HG03521 (cell line): ENCODE results near the gene CCDC7.
A peak's percentile ranks its signal among the peaks of the same experiment; 100 is the strongest.
"Not testable (repeated sequence)": the region's sequence is repeated elsewhere in the genome, so short reads cannot be mapped to it uniquely, and the experiment has no call there.

ENCODE experiments used
- ATAC-seq: cut with Tn5 transposase; IDR thresholded peaks from one replicate; pipeline ENCODE4 v1.9.1; 2021; ENCODE audit warnings: mild to moderate bottlenecking, moderate library complexity; ENCODE audit not compliant: unreplicated experiment

The CCDC7 gene

DNA sequence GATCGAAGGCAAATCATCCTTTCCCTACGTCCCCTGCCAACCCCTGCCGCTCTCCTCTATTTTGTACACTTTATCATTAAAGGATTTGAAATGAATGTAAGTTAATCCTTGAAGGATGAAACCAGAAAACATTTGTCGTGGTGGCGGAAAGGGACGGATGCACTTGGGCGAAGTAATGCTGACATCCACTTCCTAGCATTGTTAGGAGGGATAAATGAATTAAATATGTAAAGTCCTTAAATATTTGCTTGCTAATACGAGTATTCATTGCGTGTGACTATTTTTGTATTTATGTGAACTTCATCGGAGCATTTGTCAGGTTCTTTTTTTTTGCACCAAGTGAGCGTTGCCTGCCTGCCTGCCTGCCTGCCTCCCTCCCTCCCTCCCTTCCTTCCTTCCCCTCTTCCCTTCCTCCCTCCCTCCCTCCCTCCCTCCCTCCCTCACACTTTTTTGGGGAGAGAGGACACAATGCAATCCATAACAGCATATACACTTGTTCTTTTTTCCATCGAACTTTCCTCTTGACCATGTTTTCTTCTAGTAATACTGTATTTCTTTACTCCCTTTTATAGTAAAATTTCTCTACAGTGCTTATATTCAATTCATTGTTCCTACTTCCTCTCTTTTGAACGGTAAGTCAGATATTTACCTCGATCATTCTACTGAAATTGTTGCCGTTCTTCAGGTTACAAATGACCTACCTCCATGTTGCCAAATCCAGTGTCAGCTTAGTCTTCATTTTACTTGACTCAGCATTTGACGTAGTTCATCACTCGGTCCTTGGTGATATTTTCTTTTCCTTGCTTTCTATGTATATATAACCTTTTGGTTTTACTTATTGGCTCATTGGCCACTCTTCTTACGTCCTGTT lies 831 bp downstream of the CCDC7 start:
- ATAC-seq: no peak

DNA sequence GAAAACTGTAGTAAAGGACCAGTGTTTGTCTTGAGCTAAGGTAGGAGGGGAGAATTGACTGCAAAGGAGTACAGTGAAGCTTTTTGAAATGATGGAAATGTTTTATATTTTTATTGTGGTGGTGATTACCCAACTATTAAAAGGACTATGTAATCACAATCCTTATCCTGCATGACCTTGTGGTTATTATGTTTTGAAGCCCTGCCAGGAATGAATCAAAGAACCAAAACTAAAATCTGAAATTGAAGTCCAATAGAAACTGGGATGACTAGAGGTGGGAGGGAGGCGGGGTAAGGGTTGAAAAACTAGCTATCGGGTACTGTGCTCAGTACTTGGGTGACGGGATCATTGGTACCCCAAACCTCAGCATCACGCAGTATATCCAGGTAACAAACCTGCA lies 8.2 kb downstream of the CCDC7 start:
- no peak for ATAC-seq

DNA sequence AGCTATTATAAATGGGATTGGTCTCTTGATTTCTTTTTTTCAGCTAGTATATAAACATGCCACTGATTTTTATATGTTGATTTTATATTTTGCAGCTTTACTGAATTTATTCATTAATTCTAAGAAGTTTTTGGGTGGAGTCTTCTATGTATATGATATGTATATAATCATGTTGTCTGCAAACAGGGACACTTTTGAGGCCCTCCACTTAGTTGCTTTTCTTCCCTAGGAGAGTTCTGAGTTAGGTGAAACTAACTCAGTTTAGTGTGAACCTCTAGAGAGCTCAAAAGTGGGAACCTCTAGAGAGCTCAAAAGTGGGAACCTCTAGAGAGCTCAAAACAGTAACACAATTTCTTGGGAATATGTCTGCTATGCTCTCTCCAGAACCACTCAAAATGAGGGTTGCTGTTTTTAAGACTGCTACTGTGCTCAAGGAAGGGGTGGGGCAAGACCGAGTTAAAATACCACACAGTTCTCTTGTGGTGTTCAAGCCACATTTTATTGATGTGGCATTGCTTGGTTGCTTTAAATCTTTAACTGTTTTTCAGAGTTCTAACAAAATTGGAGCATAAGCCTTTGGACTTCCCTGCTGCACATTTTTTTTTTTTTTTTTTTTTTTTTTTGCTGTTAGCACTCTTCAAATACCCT lies 13.2 kb downstream of the CCDC7 start:
- no peak for ATAC-seq

DNA sequence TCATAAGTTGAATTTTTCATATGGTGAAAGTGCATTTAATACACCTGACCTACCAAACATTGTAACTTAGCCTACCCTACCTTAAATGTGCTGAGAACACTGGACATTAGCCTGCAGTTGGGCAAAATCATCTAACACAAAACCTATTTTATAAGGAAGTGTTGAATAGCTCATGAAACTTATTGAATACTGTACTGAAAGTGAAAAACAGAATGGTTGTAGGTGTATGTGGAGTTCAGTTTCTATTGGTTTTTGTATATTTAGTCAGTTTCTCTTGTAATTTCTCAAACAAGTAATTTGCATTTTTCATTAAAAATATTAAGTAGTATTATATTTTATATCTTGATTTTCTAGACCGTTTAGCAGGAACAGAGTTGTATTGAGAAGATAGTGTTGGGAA lies 15.3 kb downstream of the CCDC7 start:
- no peak for ATAC-seq

DNA sequence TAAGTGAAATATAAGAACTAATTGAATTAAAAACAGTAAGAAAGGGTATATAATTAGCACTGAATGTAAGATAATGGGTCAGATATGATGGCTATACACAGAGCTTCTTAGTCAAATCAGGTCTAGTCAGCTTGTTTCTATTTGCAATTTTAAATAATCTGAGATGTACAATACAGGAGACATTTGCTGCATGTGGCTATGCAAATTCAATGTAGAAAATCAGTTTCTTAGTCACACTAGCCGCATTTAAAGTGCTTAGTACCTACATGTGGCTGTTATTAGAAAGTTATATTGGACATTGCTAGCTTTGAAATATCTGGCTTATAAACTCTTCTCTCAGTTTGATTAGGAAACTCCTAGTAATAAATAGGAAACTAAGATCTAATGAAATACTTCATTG lies 25.3 kb downstream of the CCDC7 start:
- peak; percentile 35 for ATAC-seq

DNA sequence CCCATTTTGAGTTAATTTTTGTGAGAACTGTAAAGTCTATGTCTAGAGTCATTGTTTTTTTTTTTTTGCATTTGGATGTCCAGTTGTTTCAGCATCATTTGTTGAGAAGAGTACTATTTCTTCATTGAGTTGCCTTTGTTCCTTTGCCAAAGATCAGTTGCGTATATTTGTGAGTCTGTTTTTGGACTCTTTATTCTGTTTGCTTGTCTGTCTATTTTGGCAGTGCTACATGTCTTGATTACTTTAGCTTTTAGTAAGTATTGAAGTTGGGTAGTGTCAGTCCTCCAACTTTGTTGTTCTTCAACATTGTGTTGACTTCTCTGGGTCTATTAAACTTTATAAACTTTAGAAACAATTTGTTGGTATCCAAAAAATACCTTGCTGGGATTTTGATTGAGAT lies 31.6 kb downstream of the CCDC7 start:
- no peak for ATAC-seq

DNA sequence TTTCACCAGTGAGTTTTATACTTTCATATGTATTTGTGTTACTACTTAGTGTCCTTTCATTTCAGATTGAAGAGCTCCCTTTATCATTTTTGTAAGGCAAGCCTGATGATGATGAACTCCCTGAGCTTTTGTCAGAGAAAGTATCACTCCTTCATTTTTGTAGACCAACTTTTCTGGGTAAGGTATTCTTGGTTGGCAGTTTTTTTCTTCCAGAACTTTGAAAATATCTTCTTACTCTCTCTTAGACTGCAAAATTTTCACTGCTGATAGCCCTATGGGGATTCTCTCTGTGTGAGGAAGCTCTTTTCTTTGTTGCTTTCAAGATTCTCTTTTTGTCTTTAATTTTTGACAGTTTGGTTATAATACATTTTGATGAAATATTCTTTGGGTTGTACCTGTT lies 35.7 kb downstream of the CCDC7 start:
- ATAC-seq: no peak

DNA sequence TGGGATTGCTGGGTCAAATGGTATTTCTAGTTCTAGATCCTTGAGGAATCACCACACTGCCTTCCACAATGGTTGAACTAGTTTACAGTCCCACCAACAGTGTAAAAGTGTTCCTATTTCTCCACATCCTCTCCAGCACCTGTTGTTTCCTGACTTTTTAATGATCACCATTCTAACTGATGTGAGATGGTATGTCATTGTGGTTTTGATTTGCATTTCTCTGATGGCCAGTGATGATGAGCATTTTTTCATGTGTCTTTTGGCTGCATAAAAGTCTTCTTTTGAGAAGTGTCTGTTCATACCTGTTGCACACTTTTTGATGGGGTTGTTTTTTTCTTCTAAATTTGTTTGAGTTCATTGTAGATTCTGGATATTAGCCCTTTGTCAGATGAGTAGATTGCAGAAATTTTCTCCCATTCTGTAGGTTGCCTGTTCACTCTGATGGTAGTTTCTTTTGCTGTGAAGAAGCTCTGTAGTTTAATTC lies 37.1 kb downstream of the CCDC7 start:
- ATAC-seq: not testable (repeated sequence)

DNA sequence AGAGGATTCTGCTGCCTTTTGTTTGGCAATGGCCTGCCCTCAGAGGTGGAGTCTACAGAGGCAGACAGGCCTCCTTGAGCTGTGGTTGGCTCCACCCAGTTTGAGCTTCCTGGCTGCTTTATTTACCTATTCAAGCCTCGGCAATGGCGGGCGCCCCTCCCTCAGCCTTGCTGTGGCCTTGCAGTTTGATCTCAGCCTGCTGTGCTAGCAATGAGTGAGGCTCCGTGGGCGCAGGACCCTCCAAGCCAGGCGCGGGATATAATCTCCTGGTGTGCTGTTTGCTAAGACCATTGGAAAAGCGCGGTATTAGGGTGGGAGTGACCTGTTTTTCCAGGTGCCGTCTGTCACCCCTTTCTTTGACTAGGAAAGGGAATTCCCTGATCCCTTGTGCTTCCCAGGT lies 42.1 kb downstream of the CCDC7 start:
- not testable (repeated sequence) for ATAC-seq

DNA sequence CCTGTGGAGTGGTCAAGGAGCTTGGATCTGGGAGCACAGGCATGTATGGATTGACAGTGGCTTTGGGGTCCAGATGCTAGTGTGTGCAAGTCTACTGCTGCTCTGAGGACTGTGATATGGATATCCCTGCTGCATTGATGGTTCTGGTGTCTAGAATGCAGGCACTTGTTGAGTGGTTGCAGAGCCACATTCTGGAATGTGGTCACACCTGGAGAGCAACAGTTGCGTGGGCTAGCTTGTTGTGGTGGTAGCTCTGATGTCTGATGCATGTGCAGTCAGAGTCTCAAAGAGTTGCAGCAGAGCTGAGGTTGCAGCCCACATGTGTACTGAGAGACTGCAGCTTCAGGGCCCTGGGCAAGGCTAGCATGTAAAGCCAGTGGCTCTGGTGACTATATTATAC lies 43.2 kb downstream of the CCDC7 start:
- ATAC-seq: no peak

DNA sequence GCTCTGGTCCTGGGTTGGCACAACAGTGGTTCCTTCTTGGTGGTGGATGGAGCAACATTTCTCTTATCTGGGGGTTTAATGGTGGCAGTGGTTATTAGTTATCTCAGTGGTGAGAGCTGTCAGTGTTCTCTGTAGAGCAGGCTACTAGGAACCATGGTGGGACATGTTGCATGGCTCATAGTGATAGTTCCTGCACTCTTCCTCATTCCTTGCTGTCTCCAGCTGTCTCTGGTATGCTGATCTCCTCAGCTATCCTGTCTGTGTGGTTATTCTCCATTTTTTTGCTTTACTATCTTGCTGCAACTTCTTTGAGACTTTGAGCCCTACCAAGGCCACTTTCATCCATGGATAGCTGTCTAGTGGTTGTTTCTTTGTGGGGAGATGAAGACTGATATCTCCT lies 44.0 kb downstream of the CCDC7 start:
- no peak for ATAC-seq

DNA sequence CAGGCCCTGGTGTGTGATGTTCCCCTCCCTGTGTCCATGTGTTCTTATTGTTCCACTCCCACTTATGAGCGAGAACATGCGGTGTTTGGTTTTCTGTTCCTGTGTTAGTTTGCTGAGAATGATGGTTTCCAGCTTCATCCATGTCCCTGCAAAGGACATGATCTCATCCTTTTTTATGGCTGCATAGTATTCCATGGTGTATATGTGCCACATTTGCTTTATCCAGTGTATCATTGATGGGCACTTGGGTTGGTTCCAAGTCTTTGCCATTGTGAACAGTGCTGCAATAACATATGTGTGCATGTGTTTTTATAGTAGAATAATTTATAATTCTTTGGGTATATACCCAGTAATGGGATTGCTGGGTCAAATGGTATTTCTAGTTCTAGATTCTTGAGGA lies 48.6 kb downstream of the CCDC7 start:
- ATAC-seq: not testable (repeated sequence)

DNA sequence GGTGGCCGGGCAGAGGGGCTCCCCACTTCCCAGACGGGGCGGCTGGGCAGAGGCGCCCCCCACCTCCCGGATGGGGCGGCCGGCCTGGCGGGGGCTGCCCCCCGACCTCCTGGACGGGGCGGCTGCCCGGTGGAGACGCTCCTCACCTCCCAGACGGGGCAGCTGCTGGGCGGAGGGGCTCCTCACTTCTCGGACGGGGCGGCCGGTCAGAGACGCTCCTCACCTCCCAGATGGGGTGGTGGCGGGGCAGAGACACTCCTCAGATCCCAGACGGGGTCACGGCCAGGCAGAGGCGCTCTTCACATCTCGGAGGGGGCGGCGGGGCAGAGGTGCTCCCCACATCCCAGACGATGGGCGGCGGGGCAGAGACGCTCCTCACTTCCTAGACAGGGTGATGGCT lies 54.2 kb downstream of the CCDC7 start:
- not testable (repeated sequence) for ATAC-seq

DNA sequence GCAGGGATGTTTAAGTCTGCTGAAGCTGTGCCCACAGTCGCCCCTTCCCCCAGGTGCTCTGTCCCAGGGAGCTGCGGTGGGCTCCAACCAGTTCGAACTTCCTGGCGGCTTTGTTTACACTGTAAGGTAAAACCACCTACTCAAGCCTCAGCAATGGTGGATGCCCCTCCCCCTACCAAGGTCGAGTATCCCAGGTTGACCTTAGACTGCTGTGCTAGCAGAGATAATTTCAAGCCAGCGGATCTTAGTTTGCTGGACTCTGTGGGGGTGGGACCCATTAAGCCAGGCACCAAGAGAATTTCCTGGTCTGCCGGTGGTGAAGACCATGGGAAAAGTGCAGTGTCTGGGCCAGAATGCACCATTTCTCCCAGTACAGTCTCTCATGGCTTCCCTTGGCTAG lies 56.0 kb downstream of the CCDC7 start:
- ATAC-seq: no peak

DNA sequence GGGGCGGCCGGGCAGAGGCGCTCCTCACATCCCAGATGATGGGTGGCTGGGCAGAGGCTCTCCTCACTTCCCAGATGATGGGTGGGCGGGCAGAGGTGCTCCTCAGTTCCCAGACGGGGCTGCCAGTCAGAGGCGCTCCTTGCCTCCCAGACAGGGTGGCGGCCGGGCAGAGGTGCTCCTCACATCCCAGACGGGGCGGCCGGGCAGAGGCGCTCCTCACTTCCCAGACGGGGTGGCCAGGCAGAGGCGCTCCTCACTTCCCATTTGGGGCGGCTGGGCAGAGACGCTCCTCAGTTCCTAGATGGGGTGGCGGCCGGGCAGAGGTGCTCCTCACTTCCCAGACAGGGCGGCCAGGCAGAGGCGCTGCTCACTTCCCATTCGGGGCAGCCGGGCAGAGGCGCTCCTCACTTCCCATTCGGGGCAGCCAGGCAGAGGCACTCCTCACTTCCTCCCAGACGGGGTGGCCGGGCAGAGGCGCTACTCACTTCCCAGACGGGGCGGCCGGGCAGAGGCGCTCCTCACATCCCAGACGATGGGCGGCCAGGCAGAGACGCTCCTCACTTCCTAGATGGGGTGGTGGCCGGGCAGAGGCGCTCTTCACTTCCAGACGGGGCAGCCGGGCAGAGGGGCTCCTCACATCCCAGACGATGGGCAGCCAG lies 60.0 kb downstream of the CCDC7 start:
- not testable (repeated sequence) for ATAC-seq

DNA sequence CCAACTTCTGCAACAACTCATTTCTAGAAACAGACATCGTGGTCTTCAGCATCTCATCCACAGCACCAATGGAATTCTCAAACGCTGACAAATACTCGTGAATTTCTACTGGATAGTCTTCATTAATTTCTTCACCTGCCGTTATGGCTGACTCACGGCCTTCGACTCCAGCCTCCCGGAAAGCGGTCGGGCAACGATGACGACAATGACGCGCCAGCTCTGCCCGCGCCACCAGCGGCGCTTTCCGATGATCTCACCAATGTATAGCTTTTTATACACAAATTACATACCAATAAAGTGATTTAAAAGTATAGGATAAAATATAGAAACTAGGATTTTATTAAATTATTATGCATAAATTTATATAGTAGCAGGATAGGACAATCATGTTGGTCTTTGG lies 65.7 kb downstream of the CCDC7 start:
- no peak for ATAC-seq

DNA sequence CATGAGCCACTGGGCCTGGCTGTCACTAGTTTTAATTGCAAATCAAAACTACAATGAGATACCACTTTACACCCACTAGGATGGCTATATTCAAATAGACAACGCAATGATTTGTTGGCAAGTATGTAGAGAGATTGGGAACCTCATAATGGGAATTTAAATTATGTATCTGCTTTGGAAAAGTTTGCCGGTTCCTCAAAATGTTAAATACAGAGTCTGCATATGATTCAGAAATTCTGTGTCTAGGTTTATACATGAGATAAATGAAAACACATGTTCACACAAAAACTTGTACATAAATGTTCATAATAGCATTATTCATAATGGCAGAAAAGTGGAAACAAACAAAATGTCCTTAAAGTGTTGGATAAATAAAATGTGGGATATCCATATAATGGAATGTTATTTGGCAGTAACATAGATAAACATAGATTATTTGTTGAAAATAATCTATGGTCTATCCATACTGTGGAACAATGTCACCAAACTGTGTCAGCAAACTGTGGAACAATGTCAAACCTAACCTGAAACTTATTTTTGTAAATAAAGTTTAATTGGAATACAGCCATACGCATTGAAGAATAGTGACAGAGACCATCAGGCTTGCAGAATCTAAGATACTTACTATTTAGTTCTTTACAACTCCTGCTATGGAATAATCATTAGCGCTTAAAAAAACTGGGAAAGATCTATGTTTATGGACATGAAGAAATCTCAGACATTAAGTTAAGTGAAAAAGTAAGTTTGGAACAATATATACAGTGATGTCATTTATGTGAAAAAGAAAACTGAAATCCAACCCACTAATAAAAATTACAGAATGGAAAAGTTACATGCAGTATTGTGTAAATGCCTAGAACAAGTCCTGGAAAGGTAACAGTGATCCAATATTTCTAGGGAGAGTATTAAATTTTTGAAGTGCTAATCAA lies 70.9 kb downstream of the CCDC7 start:
- no peak for ATAC-seq

DNA sequence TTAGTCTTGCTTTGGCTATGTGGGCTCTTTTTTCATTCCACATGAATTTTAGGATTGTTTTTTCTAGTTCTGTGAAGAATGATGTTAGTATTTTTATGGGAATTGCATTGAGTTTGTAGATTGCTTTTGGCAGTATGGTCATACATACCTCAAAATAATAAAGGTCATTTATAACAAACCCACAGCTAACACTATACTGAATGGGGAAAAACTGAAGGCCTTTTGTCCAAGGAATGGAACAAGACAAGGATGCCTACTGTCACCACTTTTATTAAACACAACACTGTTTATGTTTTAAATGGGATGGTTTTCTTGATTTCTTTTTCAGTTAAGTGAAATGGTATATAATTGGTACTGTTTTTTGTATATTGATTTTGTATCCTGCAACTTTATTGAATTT lies 84.3 kb downstream of the CCDC7 start:
- ATAC-seq: no peak

DNA sequence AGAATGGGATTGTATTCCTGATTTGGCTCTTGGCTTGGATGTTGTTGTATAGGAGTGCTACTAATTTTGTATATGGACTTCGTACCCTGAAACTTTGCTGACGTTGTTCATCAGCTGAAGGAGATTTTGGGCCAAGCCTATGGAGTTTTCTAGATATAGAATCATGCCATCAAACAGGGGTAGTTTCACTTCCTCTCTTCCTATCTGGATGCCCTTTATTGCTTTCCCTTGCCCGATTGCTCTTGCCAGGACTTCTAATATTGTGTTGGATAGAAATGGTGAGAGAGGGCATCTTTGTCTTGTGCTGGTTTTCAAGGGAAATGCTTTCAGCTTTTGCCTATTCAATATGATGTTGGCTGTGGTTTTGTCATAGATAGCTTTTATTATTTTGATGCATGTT lies 92.3 kb downstream of the CCDC7 start:
- ATAC-seq: no peak

DNA sequence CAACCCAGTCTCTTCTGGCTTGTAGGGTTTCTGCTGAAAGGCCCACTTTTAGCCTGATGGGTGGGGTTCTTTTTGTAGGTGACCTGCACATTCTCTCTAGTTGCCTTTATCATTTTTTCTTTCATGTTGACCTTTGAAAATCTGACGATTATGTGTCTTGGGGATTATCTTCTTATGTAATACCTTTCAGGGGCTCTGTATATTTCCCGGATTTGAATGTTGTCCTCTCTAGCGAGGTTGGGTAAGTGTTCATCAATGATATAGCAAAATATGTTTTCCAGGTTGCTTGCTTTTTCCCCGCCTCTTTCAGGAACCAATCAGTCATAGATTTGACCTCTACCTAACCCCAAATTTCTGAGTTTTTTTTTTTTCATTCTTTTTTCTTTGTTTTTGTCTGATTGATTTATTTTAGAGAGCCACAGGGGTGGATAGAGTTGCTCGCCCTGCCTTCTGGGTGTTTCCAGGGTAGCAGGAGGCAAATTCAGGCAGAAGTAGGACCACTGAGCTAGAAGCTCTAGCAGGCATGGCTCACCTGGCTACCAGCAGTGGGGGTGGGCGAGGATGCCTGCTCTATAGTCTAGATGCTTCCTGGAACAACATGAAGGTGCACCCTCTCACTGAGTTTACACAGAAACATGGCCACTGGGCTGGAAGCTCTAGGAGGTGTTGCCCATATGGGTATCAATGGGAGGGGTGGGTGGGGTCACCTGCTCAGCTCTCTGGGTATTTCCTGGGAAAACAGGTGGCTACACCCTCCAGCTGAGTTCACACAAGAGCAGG lies 94.9 kb downstream of the CCDC7 start:
- ATAC-seq: no peak
